ENCODE measurements around the gene SLC6A6. TPM values are rescaled to one million over a fixed set of nuclear protein-coding genes. Genes with fewer than 3 reads are reported as not detected.
A peak's percentile ranks its signal among the peaks of the same experiment; 100 is the strongest.

Gene SLC6A6
- total RNA-seq, 2 donors from 2014 or later = 43.1 to 56.5 TPM

- no peak overlapping the region for H3K27ac ChIP-seq (ENCODE audit: low read depth, low read length)
- H3K27me3 ChIP-seq (ENCODE audit: control insufficient read depth, insufficient read depth, low read length, poor library complexity, severe bottlenecking) = no peaks in the 10 kb centered on the region
- DNase-seq = no peak
- Mint-ChIP-seq H3K27ac (peak overlapping the region; percentile 53), H3K36me3 (ENCODE audit: low read depth) (peaks cover 27% of the 10 kb centered on the region), H3K4me1 (no peaks in the 10 kb centered on the region), H3K27me3 (ENCODE audit: insufficient read depth) (no peaks in the 10 kb centered on the region), H3K4me3 (no peak overlapping the region), H3K9me3 (no peaks in the 10 kb centered on the region)
- no peaks in the 10 kb centered on the region for H3K9me3 ChIP-seq (ENCODE audit: control insufficient read depth, low read length)
- no peak overlapping the region for H3K9ac ChIP-seq (ENCODE audit: extremely low read depth, low read length, poor library complexity, severe bottlenecking)
- H3K4me1 ChIP-seq (ENCODE audit: control insufficient read depth, insufficient read depth, low read length) = no peaks in the 10 kb centered on the region
- peaks cover 12% of the 10 kb centered on the region for H3K36me3 ChIP-seq (ENCODE audit: control insufficient read depth, insufficient read depth, low read length)
- no peak overlapping the region for H3K4me3 ChIP-seq (ENCODE audit: low read length)
- no peak for TF ChIP-seq CTCF (conservative IDR thresholded peaks at IDR 0.05)
- WGBS, 2 experiments (ENCODE audit: insufficient coverage in 1 of 2, insufficient read length in 1 of 2) = 95 to 100% methylated on average over 1 to 5 of the region's 7 CpGs
Measured at GRCh38 chr3:14488286-14489041, 86.1 kb downstream of the SLC6A6 start.

- H3K4me1 Mint-ChIP-seq = no peaks in the 10 kb centered on the region
- H3K36me3 Mint-ChIP-seq (ENCODE audit: low read depth) = peaks cover 17% of the 10 kb centered on the region
- no peaks in the 10 kb centered on the region for H3K27me3 Mint-ChIP-seq (ENCODE audit: insufficient read depth)
- no peak for DNase-seq
- H3K9me3 ChIP-seq (ENCODE audit: control insufficient read depth, low read length) = no peaks in the 10 kb centered on the region
- peaks cover 8% of the 10 kb centered on the region for H3K36me3 ChIP-seq (ENCODE audit: control insufficient read depth, insufficient read depth, low read length)
- no peaks in the 10 kb centered on the region for H3K27me3 ChIP-seq (ENCODE audit: control insufficient read depth, insufficient read depth, low read length, poor library complexity, severe bottlenecking)
- H3K27ac Mint-ChIP-seq = no peak overlapping the region
- no peak overlapping the region for H3K4me3 ChIP-seq (ENCODE audit: low read length)
- no peak overlapping the region for H3K4me3 Mint-ChIP-seq
- no peaks in the 10 kb centered on the region for H3K4me1 ChIP-seq (ENCODE audit: control insufficient read depth, insufficient read depth, low read length)
- no peak overlapping the region for H3K9ac ChIP-seq (ENCODE audit: extremely low read depth, low read length, poor library complexity, severe bottlenecking)
- H3K9me3 Mint-ChIP-seq = no peaks in the 10 kb centered on the region
- H3K27ac ChIP-seq (ENCODE audit: low read depth, low read length) = no peak overlapping the region
- TF ChIP-seq CTCF (conservative IDR thresholded peaks at IDR 0.05) = no peak
- WGBS, 2 experiments (ENCODE audit: insufficient coverage in 1 of 2, insufficient read length in 1 of 2) = 70 to 88% methylated on average over 2 to 7 of the region's 7 CpGs
Measured at GRCh38 chr3:14489641-14490040, 87.2 kb downstream of the SLC6A6 start.

- no peaks in the 10 kb centered on the region for H3K9me3 Mint-ChIP-seq
- no peaks in the 10 kb centered on the region for H3K27me3 ChIP-seq (ENCODE audit: control insufficient read depth, insufficient read depth, low read length, poor library complexity, severe bottlenecking)
- H3K36me3 ChIP-seq (ENCODE audit: control insufficient read depth, insufficient read depth, low read length) = peaks cover 2% of the 10 kb centered on the region
- no peaks in the 10 kb centered on the region for H3K4me1 Mint-ChIP-seq
- peaks cover 13% of the 10 kb centered on the region for H3K36me3 Mint-ChIP-seq (ENCODE audit: low read depth)
- no peak overlapping the region for H3K27ac Mint-ChIP-seq
- no peak overlapping the region for H3K9ac ChIP-seq (ENCODE audit: extremely low read depth, low read length, poor library complexity, severe bottlenecking)
- 84 to 88% methylated on average over 3 to 4 of the region's 4 CpGs for WGBS, 2 experiments (ENCODE audit: insufficient coverage in 1 of 2, insufficient read length in 1 of 2)
- H3K27me3 Mint-ChIP-seq (ENCODE audit: insufficient read depth) = no peaks in the 10 kb centered on the region
- DNase-seq = no peak
- no peak overlapping the region for H3K27ac ChIP-seq (ENCODE audit: low read depth, low read length)
- H3K4me1 ChIP-seq (ENCODE audit: control insufficient read depth, insufficient read depth, low read length) = no peaks in the 10 kb centered on the region
- H3K9me3 ChIP-seq (ENCODE audit: control insufficient read depth, low read length) = no peaks in the 10 kb centered on the region
- no peak overlapping the region for H3K4me3 ChIP-seq (ENCODE audit: low read length)
- H3K4me3 Mint-ChIP-seq = no peak overlapping the region
- TF ChIP-seq CTCF (conservative IDR thresholded peaks at IDR 0.05) = no peak
Measured at GRCh38 chr3:14490255-14490654, 87.8 kb downstream of the SLC6A6 start.

All from endodermal cell (in vitro differentiated cells).